ENCODE data around the gene UMAD1.
A peak's percentile ranks its signal among the peaks of the same experiment; 100 is the strongest.

UMAD1 gene

DNA sequence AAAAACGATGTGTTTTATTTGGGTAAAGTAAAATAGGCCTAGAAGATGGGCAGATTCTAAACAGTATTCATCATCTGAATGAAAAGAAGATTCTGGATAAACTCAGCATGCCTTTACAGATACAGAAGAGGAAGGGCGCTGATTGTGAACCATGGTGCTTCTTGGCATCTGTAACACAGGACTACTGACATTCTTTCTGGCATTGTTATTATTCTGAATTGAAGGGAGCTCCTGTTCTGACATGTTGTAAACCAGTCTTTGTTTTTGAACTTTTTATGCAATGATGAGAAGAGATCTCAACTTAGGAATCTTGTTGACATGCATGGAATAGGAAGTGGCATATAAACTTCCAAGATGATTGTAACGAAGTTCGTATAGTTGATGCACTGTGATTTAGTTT, 64.3 kb downstream of the UMAD1 start:
- WGBS (ENCODE audit: extremely low coverage, insufficient coverage, insufficient read length) = no CpG with 5 or more reads among the region's 4 CpGs
- Histone ChIP-seq H3K9ac (ENCODE audit: low read length) (no peak overlapping the region), H3K4me1 (ENCODE audit: control insufficient read depth in 1 of 2, insufficient read depth in 2 of 2, low read length in 2 of 2) (peaks cover 0 to 6% of the 10 kb centered on the region in 2 experiments), H3K4me3 (ENCODE audit: low read depth, low read length) (no peak overlapping the region), H4K8ac (ENCODE audit: low read depth, low read length) (no peak overlapping the region), H3K23ac (ENCODE audit: low read length) (no peak overlapping the region), H4K91ac (ENCODE audit: low read depth, low read length) (no peak overlapping the region), H3K14ac (ENCODE audit: low read length) (no peak overlapping the region), H3K79me1 (ENCODE audit: low read length) (peaks cover 4% of the 10 kb centered on the region), H2BK12ac (ENCODE audit: low read length) (no peak overlapping the region), H3K36me3 (ENCODE audit: control insufficient read depth in 1 of 2, insufficient read depth in 2 of 2, low read length in 2 of 2) (no peaks in the 10 kb centered on the region), H3K4ac (ENCODE audit: low read depth, low read length) (no peak overlapping the region), H3K27me3 (ENCODE audit: insufficient read depth, low read length) (no peaks in the 10 kb centered on the region), H3K79me2 (ENCODE audit: control insufficient read depth, insufficient read depth, low read length, poor library complexity) (no peaks in the 10 kb centered on the region), H2BK5ac (ENCODE audit: low read depth, low read length, poor library complexity) (no peak overlapping the region), H2BK120ac (ENCODE audit: insufficient read depth, low read length, poor library complexity) (no peak overlapping the region), H3K27ac (ENCODE audit: low read depth, low read length) (no peak overlapping the region), H3K4me2 (ENCODE audit: low read length) (no peak overlapping the region), H4K12ac (ENCODE audit: low read depth, low read length) (no peak overlapping the region), H3K18ac (ENCODE audit: low read length) (no peak overlapping the region), H2AFZ (ENCODE audit: insufficient read depth, low read length, poor library complexity) (no peak overlapping the region), H2AK5ac (ENCODE audit: low read length) (no peak overlapping the region), H3K9me3 (ENCODE audit: insufficient read depth, low read depth, low read length) (no peaks in the 10 kb centered on the region)
- no peak for DNase-seq

DNA sequence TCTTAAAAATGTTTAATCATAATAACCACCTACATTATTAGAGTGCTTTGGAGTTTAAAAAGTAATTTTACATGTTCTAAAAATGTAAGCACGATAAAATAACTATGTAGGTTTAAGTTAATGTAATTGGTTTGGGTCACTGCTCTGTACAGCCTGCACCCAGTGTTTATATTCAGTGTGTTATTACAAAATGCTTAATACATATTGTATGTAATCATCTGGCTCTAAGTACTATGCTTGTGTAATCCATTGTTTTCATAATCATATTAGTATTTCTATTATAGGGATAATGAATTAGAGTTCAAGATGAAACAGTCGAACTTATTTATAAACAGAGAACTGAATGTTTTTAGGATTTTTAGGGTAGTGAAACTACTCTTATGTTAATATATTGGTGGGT, 64.8 kb downstream of the UMAD1 start:
- WGBS (ENCODE audit: extremely low coverage, insufficient coverage, insufficient read length) = no CpG with 5 or more reads among the region's 2 CpGs

DNA sequence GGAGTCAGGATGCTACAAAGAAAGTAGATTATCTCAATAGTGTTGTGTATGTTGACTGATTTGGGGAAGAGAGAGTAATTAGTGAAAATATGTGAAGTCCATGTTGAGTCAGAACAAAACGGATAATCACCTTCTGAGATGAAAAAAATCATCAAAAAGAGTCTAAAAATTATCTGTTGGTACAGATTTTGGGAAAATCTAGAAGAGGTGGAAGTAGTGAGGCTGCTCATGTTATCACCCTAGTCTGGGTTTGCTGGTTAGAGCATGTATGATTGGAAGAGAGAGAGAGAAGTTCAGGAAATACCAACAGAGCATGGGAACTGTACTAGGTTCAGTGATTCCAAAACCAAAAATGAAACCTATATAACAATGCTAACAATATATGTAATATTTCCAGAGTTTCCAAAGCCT, 65.6 kb downstream of the UMAD1 start:
- Histone ChIP-seq H2AFZ (ENCODE audit: insufficient read depth, low read length, poor library complexity) (no peak overlapping the region), H3K9me3 (ENCODE audit: insufficient read depth, low read depth, low read length) (no peaks in the 10 kb centered on the region), H2BK5ac (ENCODE audit: low read depth, low read length, poor library complexity) (no peak overlapping the region), H3K4me1 (ENCODE audit: control insufficient read depth in 1 of 2, insufficient read depth in 2 of 2, low read length in 2 of 2) (peaks cover 0 to 6% of the 10 kb centered on the region in 2 experiments), H3K9ac (ENCODE audit: low read length) (no peak overlapping the region), H3K4me3 (ENCODE audit: low read depth, low read length) (no peak overlapping the region), H3K27ac (ENCODE audit: low read depth, low read length) (no peak overlapping the region), H4K91ac (ENCODE audit: low read depth, low read length) (no peak overlapping the region), H3K18ac (ENCODE audit: low read length) (no peak overlapping the region), H3K4me2 (ENCODE audit: low read length) (no peak overlapping the region), H4K8ac (ENCODE audit: low read depth, low read length) (no peak overlapping the region), H3K27me3 (ENCODE audit: insufficient read depth, low read length) (no peaks in the 10 kb centered on the region), H3K79me1 (ENCODE audit: low read length) (peaks cover 4% of the 10 kb centered on the region), H3K14ac (ENCODE audit: low read length) (no peak overlapping the region), H2BK120ac (ENCODE audit: insufficient read depth, low read length, poor library complexity) (no peak overlapping the region), H4K12ac (ENCODE audit: low read depth, low read length) (no peak overlapping the region), H3K23ac (ENCODE audit: low read length) (no peak overlapping the region), H2BK12ac (ENCODE audit: low read length) (no peak overlapping the region), H3K4ac (ENCODE audit: low read depth, low read length) (no peak overlapping the region), H3K79me2 (ENCODE audit: control insufficient read depth, insufficient read depth, low read length, poor library complexity) (no peaks in the 10 kb centered on the region), H2AK5ac (ENCODE audit: low read length) (no peak overlapping the region), H3K36me3 (ENCODE audit: control insufficient read depth in 1 of 2, insufficient read depth in 2 of 2, low read length in 2 of 2) (no peaks in the 10 kb centered on the region)
- DNase-seq = no peak
- no CpG with 5 or more reads among the region's 1 CpG for WGBS (ENCODE audit: extremely low coverage, insufficient coverage, insufficient read length)

More for the DNA sequence above, 64.8 kb downstream of the UMAD1 start:
- no peaks in the 10 kb centered on the region for H3K9me3 ChIP-seq (ENCODE audit: insufficient read depth, low read depth, low read length)
- no peak for DNase-seq
- no peak overlapping the region for H4K91ac ChIP-seq (ENCODE audit: low read depth, low read length)
- H2AK5ac ChIP-seq (ENCODE audit: low read length) = no peak overlapping the region
- no peak overlapping the region for H3K4me2 ChIP-seq (ENCODE audit: low read length)
- H3K4me3 ChIP-seq (ENCODE audit: low read depth, low read length) = no peak overlapping the region
- H3K4me1 ChIP-seq (ENCODE audit: control insufficient read depth in 1 of 2, insufficient read depth in 2 of 2, low read length in 2 of 2) = peaks cover 0 to 6% of the 10 kb centered on the region in 2 experiments
- H3K18ac ChIP-seq (ENCODE audit: low read length) = no peak overlapping the region
- no peaks in the 10 kb centered on the region for H3K36me3 ChIP-seq (ENCODE audit: control insufficient read depth in 1 of 2, insufficient read depth in 2 of 2, low read length in 2 of 2)
- no peak overlapping the region for H3K27ac ChIP-seq (ENCODE audit: low read depth, low read length)
- no peak overlapping the region for H3K23ac ChIP-seq (ENCODE audit: low read length)
- H4K8ac ChIP-seq (ENCODE audit: low read depth, low read length) = no peak overlapping the region
- no peaks in the 10 kb centered on the region for H3K79me2 ChIP-seq (ENCODE audit: control insufficient read depth, insufficient read depth, low read length, poor library complexity)
- no peaks in the 10 kb centered on the region for H3K27me3 ChIP-seq (ENCODE audit: insufficient read depth, low read length)
- H3K14ac ChIP-seq (ENCODE audit: low read length) = no peak overlapping the region
- no peak overlapping the region for H2BK12ac ChIP-seq (ENCODE audit: low read length)
- no peak overlapping the region for H2BK120ac ChIP-seq (ENCODE audit: insufficient read depth, low read length, poor library complexity)
- H3K4ac ChIP-seq (ENCODE audit: low read depth, low read length) = no peak overlapping the region
- H3K9ac ChIP-seq (ENCODE audit: low read length) = no peak overlapping the region
- H3K79me1 ChIP-seq (ENCODE audit: low read length) = peaks cover 4% of the 10 kb centered on the region
- H4K12ac ChIP-seq (ENCODE audit: low read depth, low read length) = no peak overlapping the region
- H2AFZ ChIP-seq (ENCODE audit: insufficient read depth, low read length, poor library complexity) = no peak overlapping the region
- no peak overlapping the region for H2BK5ac ChIP-seq (ENCODE audit: low read depth, low read length, poor library complexity)

GRCh38 chr7:7706556-7707172, 66.1 kb downstream of the UMAD1 start:
- H3K79me2 ChIP-seq (ENCODE audit: control insufficient read depth, insufficient read depth, low read length, poor library complexity) = no peaks in the 10 kb centered on the region
- no peak overlapping the region for H3K4ac ChIP-seq (ENCODE audit: low read depth, low read length)
- H2BK120ac ChIP-seq (ENCODE audit: insufficient read depth, low read length, poor library complexity) = no peak overlapping the region
- no peak overlapping the region for H4K91ac ChIP-seq (ENCODE audit: low read depth, low read length)
- H2AK5ac ChIP-seq (ENCODE audit: low read length) = no peak overlapping the region
- H3K9ac ChIP-seq (ENCODE audit: low read length) = no peak overlapping the region
- no peak overlapping the region for H3K18ac ChIP-seq (ENCODE audit: low read length)
- no peak overlapping the region for H2AFZ ChIP-seq (ENCODE audit: insufficient read depth, low read length, poor library complexity)
- no peak overlapping the region for H2BK5ac ChIP-seq (ENCODE audit: low read depth, low read length, poor library complexity)
- no peak for DNase-seq
- no CpG with 5 or more reads among the region's 4 CpGs for WGBS (ENCODE audit: extremely low coverage, insufficient coverage, insufficient read length)
- no peak overlapping the region for H4K8ac ChIP-seq (ENCODE audit: low read depth, low read length)
- H3K27me3 ChIP-seq (ENCODE audit: insufficient read depth, low read length) = no peaks in the 10 kb centered on the region
- no peaks in the 10 kb centered on the region for H3K36me3 ChIP-seq (ENCODE audit: control insufficient read depth in 1 of 2, insufficient read depth in 2 of 2, low read length in 2 of 2)
- H3K14ac ChIP-seq (ENCODE audit: low read length) = no peak overlapping the region
- no peaks in the 10 kb centered on the region for H3K9me3 ChIP-seq (ENCODE audit: insufficient read depth, low read depth, low read length)
- H3K4me1 ChIP-seq (ENCODE audit: control insufficient read depth in 1 of 2, insufficient read depth in 2 of 2, low read length in 2 of 2) = peaks cover 0 to 6% of the 10 kb centered on the region in 2 experiments
- peaks cover 4% of the 10 kb centered on the region for H3K79me1 ChIP-seq (ENCODE audit: low read length)
- H3K27ac ChIP-seq (ENCODE audit: low read depth, low read length) = peak overlapping the region; percentile 90
- no peak overlapping the region for H4K12ac ChIP-seq (ENCODE audit: low read depth, low read length)
- no peak overlapping the region for H3K23ac ChIP-seq (ENCODE audit: low read length)
- H2BK12ac ChIP-seq (ENCODE audit: low read length) = no peak overlapping the region
- H3K4me3 ChIP-seq (ENCODE audit: low read depth, low read length) = no peak overlapping the region
- no peak overlapping the region for H3K4me2 ChIP-seq (ENCODE audit: low read length)

Data from trophoblast cell (in vitro differentiated cells and primary cell).